ENCODE measurements around the gene TUBA1B. TPM values are rescaled to one million over a fixed set of nuclear protein-coding genes. Genes with fewer than 3 reads are reported as not detected.

Gene TUBA1B
- total RNA-seq, 2 donors from 2014 or later: 1,357 to 2,653 TPM

- ATAC-seq (replicated peaks): no peak
- H3K27me3 Mint-ChIP-seq: no peaks in the 10 kb centered on the region
- H3K4me1 Mint-ChIP-seq: peaks cover 19% of the 10 kb centered on the region
- no peaks in the 10 kb centered on the region for H3K9me3 Mint-ChIP-seq
- peak overlapping the region; percentile 12 for H3K27ac Mint-ChIP-seq
- H3K4me3 Mint-ChIP-seq: no peak overlapping the region
- peaks cover 42% of the 10 kb centered on the region for H3K36me3 Mint-ChIP-seq (ENCODE audit: low read depth)
Measured at GRCh38 chr12:49105504-49106084, 25.6 kb downstream of the TUBA1B start.

DNA sequence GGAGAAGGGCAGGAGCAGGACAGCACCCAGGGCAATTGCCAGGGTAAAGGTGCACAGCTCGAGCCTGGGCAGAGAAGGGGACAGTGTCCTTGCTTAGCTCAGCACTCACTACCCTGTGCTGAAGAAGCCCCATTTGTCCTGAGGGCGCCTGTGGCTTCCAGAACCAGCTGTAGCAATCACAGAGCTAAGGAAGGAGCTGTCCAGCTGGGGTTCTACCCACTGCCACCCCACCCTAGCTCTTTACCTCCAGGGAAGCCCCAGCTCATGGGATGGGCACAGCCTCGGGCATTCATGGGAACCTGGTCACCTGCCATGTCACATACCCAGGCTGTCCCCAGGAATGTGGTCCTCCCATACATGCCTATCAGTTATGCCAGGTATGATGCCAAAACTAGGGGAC, 26.4 kb downstream of the TUBA1B start:
- Mint-ChIP-seq H3K4me1 (peaks cover 18% of the 10 kb centered on the region), H3K9me3 (no peaks in the 10 kb centered on the region), H3K36me3 (ENCODE audit: low read depth) (peaks cover 50% of the 10 kb centered on the region), H3K27ac (no peak overlapping the region), H3K4me3 (no peak overlapping the region), H3K27me3 (no peaks in the 10 kb centered on the region)
- ATAC-seq (replicated peaks): no peak

DNA sequence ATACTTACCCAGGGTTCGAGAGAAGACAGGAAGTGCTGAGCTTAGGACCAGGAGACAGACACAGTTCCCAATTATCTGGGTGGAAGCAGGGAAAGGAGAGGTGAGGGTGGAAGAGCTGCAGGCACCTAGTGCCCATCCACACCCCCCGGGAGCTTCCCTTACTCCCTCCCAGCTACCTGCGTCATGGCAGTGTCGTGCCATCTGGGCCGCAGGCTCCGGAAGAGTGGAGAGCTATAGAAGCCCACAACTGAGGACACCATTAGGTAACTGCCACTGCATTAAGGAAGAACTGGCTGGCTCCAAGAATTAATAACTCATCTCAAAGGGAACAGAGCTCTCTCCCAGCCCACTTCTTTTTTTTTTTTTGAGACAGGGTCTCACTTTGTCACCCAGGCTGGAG, 30.8 kb downstream of the TUBA1B start:
- Mint-ChIP-seq H3K27me3 (peaks cover 3% of the 10 kb centered on the region), H3K4me1 (peaks cover 1% of the 10 kb centered on the region), H3K9me3 (no peaks in the 10 kb centered on the region), H3K27ac (no peak overlapping the region), H3K4me3 (no peak overlapping the region), H3K36me3 (ENCODE audit: low read depth) (peaks cover 81% of the 10 kb centered on the region)
- no peak for ATAC-seq (replicated peaks)

GRCh38 chr12:49098703-49099102, 32.5 kb downstream of the TUBA1B start:
- H3K36me3 Mint-ChIP-seq (ENCODE audit: low read depth): peaks cover 75% of the 10 kb centered on the region

DNA sequence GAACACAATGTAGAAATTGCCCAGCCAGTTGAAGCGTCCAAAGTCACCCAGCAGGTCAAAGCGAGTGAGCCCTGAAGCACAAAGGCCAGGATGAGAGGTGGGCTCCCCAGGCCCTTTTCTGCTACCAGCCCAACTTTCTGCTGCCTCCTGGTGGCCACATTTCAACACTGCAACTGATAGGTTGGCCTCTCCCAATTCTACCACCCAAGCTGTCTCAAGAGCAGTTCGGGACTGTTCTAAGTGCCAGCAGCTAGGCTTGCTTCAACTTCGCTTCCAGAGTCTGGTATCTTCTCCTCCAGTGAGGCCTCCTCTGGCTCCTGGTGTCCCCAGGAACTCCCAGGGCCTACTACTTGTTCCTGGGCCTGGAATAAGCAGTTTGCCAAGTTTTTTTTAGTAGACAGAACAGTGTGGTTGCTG, 33.2 kb downstream of the TUBA1B start:
- Mint-ChIP-seq H3K27ac (no peak overlapping the region), H3K36me3 (ENCODE audit: low read depth) (peaks cover 69% of the 10 kb centered on the region), H3K4me1 (peaks cover 8% of the 10 kb centered on the region), H3K27me3 (peaks cover 18% of the 10 kb centered on the region), H3K9me3 (no peaks in the 10 kb centered on the region), H3K4me3 (no peak overlapping the region)
- peak; percentile 58 for ATAC-seq (replicated peaks)

More at GRCh38 chr12:49098703-49099102, 32.5 kb downstream of the TUBA1B start:
- Mint-ChIP-seq H3K9me3 (no peaks in the 10 kb centered on the region), H3K4me1 (peaks cover 8% of the 10 kb centered on the region), H3K27ac (no peak overlapping the region), H3K4me3 (no peak overlapping the region), H3K27me3 (peaks cover 13% of the 10 kb centered on the region)
- ATAC-seq (replicated peaks): no peak

GRCh38 chr12:49097381-49097780, 33.8 kb downstream of the TUBA1B start:
- Mint-ChIP-seq H3K27ac (no peak overlapping the region), H3K4me3 (no peak overlapping the region), H3K4me1 (peaks cover 8% of the 10 kb centered on the region), H3K27me3 (peaks cover 21% of the 10 kb centered on the region), H3K36me3 (ENCODE audit: low read depth) (peaks cover 68% of the 10 kb centered on the region), H3K9me3 (no peaks in the 10 kb centered on the region)
- no peak for ATAC-seq (replicated peaks)

DNA sequence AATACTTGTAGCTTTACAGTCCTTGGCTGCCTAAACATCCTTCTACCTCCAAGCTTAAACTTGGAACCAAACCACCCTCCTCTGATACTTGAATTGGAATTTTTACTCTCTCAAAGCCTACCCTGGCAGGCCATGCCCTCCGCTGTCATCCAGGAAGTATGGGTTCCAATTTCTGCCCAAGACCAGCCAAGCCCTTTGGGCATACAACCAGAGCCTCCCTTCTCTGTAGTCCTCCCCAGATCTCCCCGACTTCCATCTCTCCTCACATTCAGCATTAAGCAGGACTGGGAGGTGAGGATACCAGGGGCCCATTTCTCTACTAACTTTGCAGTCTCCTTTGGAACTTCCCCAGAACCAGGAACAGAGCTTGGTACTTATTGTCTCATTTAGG, 36.2 kb downstream of the TUBA1B start:
- peak overlapping the region; percentile 6 for H3K4me3 Mint-ChIP-seq
- ATAC-seq (replicated peaks): no peak
- peaks cover 36% of the 10 kb centered on the region for H3K27me3 Mint-ChIP-seq
- no peaks in the 10 kb centered on the region for H3K9me3 Mint-ChIP-seq
- no peak overlapping the region for H3K27ac Mint-ChIP-seq
- H3K4me1 Mint-ChIP-seq: peaks cover 13% of the 10 kb centered on the region
- peaks cover 56% of the 10 kb centered on the region for H3K36me3 Mint-ChIP-seq (ENCODE audit: low read depth)

GRCh38 chr12:49094160-49094974, 36.8 kb downstream of the TUBA1B start, which contains the start of gene DHH:
DHH (minus strand) TSS chr12:49094801; CDS start chr12:49094512, 289 bp downstream.
- peak within 1 kb of the TSS; percentile 25 for H3K4me3 Mint-ChIP-seq
- peaks cover 36% of the 10 kb centered on the region for H3K27me3 Mint-ChIP-seq
- H3K4me1 Mint-ChIP-seq: peaks cover 13% of the 10 kb centered on the region
- H3K36me3 Mint-ChIP-seq (ENCODE audit: low read depth): peaks cover 50% of the 10 kb centered on the region
- no peak within 1 kb of the TSS for H3K27ac Mint-ChIP-seq
- no peak for ATAC-seq (replicated peaks)
- no peaks in the 10 kb centered on the region for H3K9me3 Mint-ChIP-seq

DNA sequence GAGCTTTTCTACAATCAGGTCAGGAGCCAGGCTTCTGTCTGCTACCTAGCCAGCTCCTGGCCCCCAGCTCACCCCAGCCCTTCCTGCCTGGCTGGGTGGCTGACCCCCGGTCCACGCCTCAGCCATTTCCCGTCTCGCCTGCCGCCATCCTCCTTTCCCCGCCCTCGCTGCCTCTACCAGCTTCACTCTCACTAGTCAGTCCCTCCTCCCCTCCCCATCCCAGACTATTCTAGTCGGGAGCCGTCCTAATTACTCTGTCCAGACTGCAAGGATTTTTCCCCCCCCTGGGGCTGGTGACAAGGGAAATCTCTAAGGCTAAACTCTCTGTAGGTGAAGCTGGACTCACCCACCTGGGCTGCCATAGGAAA, 37.4 kb downstream of the TUBA1B start:
- Mint-ChIP-seq H3K4me1 (peaks cover 13% of the 10 kb centered on the region), H3K27me3 (peaks cover 37% of the 10 kb centered on the region), H3K4me3 (peak overlapping the region; percentile 25), H3K27ac (no peak overlapping the region), H3K36me3 (ENCODE audit: low read depth) (peaks cover 45% of the 10 kb centered on the region), H3K9me3 (no peaks in the 10 kb centered on the region)
- ATAC-seq (replicated peaks): no peak

- Mint-ChIP-seq H3K36me3 (ENCODE audit: low read depth) (peaks cover 36% of the 10 kb centered on the region), H3K9me3 (no peaks in the 10 kb centered on the region), H3K4me1 (peaks cover 13% of the 10 kb centered on the region), H3K4me3 (no peak overlapping the region), H3K27me3 (peaks cover 42% of the 10 kb centered on the region), H3K27ac (no peak overlapping the region)
- ATAC-seq (replicated peaks): no peak
Measured at GRCh38 chr12:49092816-49093406, 38.3 kb downstream of the TUBA1B start.

DNA sequence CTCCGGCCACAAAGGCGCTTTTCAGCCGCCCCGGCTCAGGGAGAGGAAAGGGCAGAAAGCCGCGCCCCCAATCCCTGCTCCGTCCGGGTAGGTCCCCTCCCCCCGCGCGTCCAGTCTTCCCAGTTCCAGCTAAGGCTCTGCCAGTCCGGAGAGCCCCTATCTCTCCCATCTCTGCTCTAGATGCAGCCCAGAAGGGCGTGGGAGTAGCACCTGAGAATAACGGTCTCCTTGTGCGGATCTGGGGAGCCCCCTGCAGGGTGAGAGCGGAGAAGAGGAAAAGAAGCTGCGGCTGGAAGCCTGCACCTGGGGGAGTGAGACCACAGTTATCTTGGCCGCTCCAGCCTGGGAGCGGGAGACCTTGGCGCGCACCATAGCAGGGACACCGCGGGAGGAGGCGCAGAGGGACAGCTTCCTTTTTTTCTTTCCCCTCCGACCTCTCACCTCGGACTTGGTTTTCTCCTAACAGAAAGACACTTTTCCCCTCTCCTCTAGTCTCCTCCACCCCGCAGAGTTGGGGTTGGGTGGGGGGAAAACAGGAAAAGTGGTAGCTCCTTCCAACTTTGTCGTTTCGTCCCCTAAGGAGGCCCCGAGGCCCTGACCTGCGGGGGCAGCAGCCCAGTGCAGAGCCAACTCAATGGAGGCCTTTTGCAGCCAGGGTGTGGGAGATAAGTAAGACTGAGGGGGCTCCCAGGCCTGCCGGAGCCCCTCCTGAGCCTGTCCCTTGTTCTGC, 38.9 kb downstream of the TUBA1B start:
- Mint-ChIP-seq H3K9me3 (no peaks in the 10 kb centered on the region), H3K27me3 (peaks cover 42% of the 10 kb centered on the region), H3K4me3 (peak overlapping the region; percentile 69), H3K4me1 (peaks cover 13% of the 10 kb centered on the region), H3K36me3 (ENCODE audit: low read depth) (peaks cover 33% of the 10 kb centered on the region), H3K27ac (no peak overlapping the region)
- ATAC-seq (replicated peaks): peak; percentile 33

GRCh38 chr12:49091836-49092085, 39.4 kb downstream of the TUBA1B start:
- Mint-ChIP-seq H3K4me3 (peak overlapping the region; percentile 69), H3K4me1 (peaks cover 16% of the 10 kb centered on the region), H3K27ac (no peak overlapping the region), H3K27me3 (peaks cover 42% of the 10 kb centered on the region), H3K9me3 (no peaks in the 10 kb centered on the region), H3K36me3 (ENCODE audit: low read depth) (peaks cover 28% of the 10 kb centered on the region)
- no peak for ATAC-seq (replicated peaks)

DNA sequence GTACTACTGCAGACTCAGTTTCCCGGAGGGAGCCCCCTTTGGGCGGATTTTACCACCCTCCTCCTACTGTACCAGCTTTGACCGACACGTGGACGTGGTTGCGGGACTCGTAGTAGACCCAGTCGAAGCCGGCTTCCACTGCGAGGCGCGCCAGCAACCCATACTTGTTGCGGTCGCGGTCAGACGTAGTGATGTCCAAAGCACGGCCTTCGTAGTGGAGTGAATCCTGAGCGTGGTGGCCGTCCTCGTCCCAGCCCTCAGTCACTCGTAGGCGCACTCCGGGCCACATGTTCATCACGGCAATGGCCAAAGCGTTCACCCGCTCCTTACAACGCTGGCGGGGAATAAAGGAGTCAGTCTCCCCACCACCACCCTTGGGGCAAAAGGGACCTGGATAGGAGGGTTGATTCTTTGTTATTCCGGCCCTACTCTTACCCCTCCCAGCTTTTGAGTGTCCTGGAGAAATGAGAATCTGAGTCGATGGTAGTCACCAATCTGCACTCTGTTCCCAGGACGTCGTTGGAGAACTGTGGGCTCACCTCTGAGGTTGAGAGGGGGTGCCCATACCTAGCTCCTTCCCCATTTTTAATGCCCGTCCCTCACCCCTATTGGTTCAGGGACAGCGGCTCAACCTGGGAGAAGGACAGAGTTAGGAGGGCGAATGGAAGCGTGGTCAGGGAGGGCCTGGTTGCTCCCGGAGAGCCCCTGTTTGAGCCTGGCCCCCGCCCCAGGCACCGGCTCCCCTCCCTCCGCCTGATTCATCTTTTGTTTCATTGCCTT, 39.9 kb downstream of the TUBA1B start:
- H3K27ac Mint-ChIP-seq: no peak overlapping the region
- H3K36me3 Mint-ChIP-seq (ENCODE audit: low read depth): peaks cover 23% of the 10 kb centered on the region
- H3K9me3 Mint-ChIP-seq: no peaks in the 10 kb centered on the region
- H3K27me3 Mint-ChIP-seq: peaks cover 42% of the 10 kb centered on the region
- ATAC-seq (replicated peaks): no peak
- peaks cover 18% of the 10 kb centered on the region for H3K4me1 Mint-ChIP-seq
- peak overlapping the region; percentile 69 for H3K4me3 Mint-ChIP-seq

Measured in activated T-helper 17 cell treated with anti-CD3 and anti-CD28 coated beads, Interleukin-2, amount 50 U/mL, for 72 hours (primary cell).